GM23338 (cell line): ENCODE data around the gene TTLL9. TPM values are rescaled to one million over a fixed set of nuclear protein-coding genes. Genes with fewer than 3 reads are reported as not detected.

Source experiments
- ATAC-seq: fragments of 200-7000 bp; cut with Tn5 transposase; 3 replicates; pipeline ENCODE4 v1.9.1; 2020
- DNase-seq: peaks from one replicate; pipeline ENCODE4 v3.0.0-alpha.2; 2015; ENCODE audit warnings: low spot score
- H2AFZ ChIP-seq: fragments of 200-600 bp; sonication (generic); 2 replicates; pipeline ENCODE4 v1.8.0; 2016; ENCODE audit warnings: antibody characterized with exemption, mild to moderate bottlenecking, moderate library complexity
- H3F3A ChIP-seq: fragments of 200-600 bp; sonication (generic); replicated peaks from 2 replicates; pipeline ENCODE4 v1.8.0; 2017; ENCODE audit warnings: antibody characterized with exemption, mixed run types, low read depth
- H3K27ac ChIP-seq: fragments of 200-600 bp; sonication (generic); 2 replicates; pipeline ENCODE4 v1.6.1; 2016; ENCODE audit warnings: low read depth
- H3K27me3 ChIP-seq: fragments of 200-600 bp; sonication (generic); 2 replicates; pipeline ENCODE4 v1.8.0; 2016; ENCODE audit warnings: mild to moderate bottlenecking, mixed run types, moderate library complexity; ENCODE audit not compliant: insufficient read depth
- H3K36me3 ChIP-seq: fragments of 200-600 bp; sonication (generic); 2 replicates; pipeline ENCODE4 v1.8.0; 2016; ENCODE audit warnings: mild to moderate bottlenecking; ENCODE audit not compliant: insufficient read depth
- H3K4me1 ChIP-seq: fragments of 200-600 bp; sonication (generic); 2 replicates; pipeline ENCODE4 v1.8.0; 2016; ENCODE audit warnings: mild to moderate bottlenecking, moderate library complexity; ENCODE audit not compliant: insufficient read depth
- H3K4me2 ChIP-seq: fragments of 200-600 bp; sonication (generic); 2 replicates; pipeline ENCODE4 v1.7.1; 2017; ENCODE audit warnings: mixed run types
- H3K4me3 ChIP-seq: fragments of 200-600 bp; sonication (generic); 2 replicates; pipeline ENCODE4 v1.6.1; 2016; ENCODE audit warnings: mixed run types
- H3K79me2 ChIP-seq: fragments of 200-600 bp; sonication (generic); replicated peaks from 2 replicates; pipeline ENCODE4 v1.8.0; 2017; ENCODE audit warnings: mild to moderate bottlenecking; ENCODE audit not compliant: insufficient read depth
- H3K9me2 ChIP-seq: fragments of 200-600 bp; sonication (generic); 2 replicates; pipeline ENCODE4 v1.8.0; 2017; ENCODE audit not compliant: insufficient read depth
- H4K20me1 ChIP-seq: fragments of 200-600 bp; sonication (generic); replicated peaks from 2 replicates; pipeline ENCODE4 v1.8.0; 2017; ENCODE audit warnings: mild to moderate bottlenecking; ENCODE audit not compliant: insufficient read depth
- H3K27ac Mint-ChIP-seq: 2 replicates; pipeline ENCODE4 v1.8.0; 2020; ENCODE audit warnings: inconsistent platforms, mild to moderate bottlenecking, moderate library complexity, mixed read lengths
- H3K27me3 Mint-ChIP-seq: 3 replicates; pipeline ENCODE4 v1.8.0; 2022; ENCODE audit warnings: low read depth, mild to moderate bottlenecking, moderate library complexity, mixed read lengths, inconsistent platforms; ENCODE audit not compliant: insufficient read depth, poor library complexity
- H3K36me3 Mint-ChIP-seq: 3 replicates; pipeline ENCODE4 v1.8.0; 2021; ENCODE audit warnings: low read depth, mild to moderate bottlenecking, inconsistent platforms, moderate library complexity, mixed read lengths
- H3K4me1 Mint-ChIP-seq: 3 replicates; pipeline ENCODE4 v1.8.0; 2020; ENCODE audit warnings: mild to moderate bottlenecking, inconsistent platforms, mixed read lengths
- H3K4me3 Mint-ChIP-seq: 3 replicates; pipeline ENCODE4 v1.8.0; 2021; ENCODE audit warnings: moderate library complexity, mild to moderate bottlenecking, inconsistent platforms, mixed read lengths
- H3K9me3 Mint-ChIP-seq: 3 replicates; pipeline ENCODE4 v1.8.0; 2020; ENCODE audit warnings: moderate library complexity, mild to moderate bottlenecking, inconsistent platforms, mixed read lengths
- CREB1 ChIP-seq: fragments of 250-450 bp; sonication (Bioruptor Pico); IDR thresholded peaks from 2 replicates; pipeline ENCODE4 v1.5.0; 2020; ENCODE audit warnings: low read depth, mild to moderate bottlenecking, moderate library complexity
- CTCF ChIP-seq, 2 experiments: fragments of 200-600 bp in 1 of 2; sonication (generic) in 1 of 2; conservative IDR thresholded peaks; 2 replicates each; pipeline versions ENCODE4 v1.5.1 to v1.6.1; 2016 to 2017; ENCODE audit warnings: antibody characterized with exemption in 2 of 2, low read depth in 2 of 2, mild to moderate bottlenecking in 2 of 2, moderate library complexity in 1 of 2
- EZH2 ChIP-seq: fragments of 200-600 bp; sonication (generic); IDR thresholded peaks from one replicate; pipeline ENCODE4 v1.8.0; 2017; ENCODE audit warnings: antibody characterized with exemption, mild to moderate bottlenecking, low read depth; ENCODE audit not compliant: unreplicated experiment
- EZH2phosphoT487 ChIP-seq: fragments of 200-600 bp; sonication (generic); IDR thresholded peaks from one replicate; pipeline ENCODE4 v1.8.1; 2018; ENCODE audit warnings: antibody characterized with exemption; ENCODE audit not compliant: unreplicated experiment
- JUNB ChIP-seq: IDR thresholded peaks from one replicate; pipeline ENCODE4 v1.6.1; 2016; ENCODE audit warnings: antibody characterized with exemption; ENCODE audit not compliant: unreplicated experiment
- NANOG ChIP-seq: IDR thresholded peaks from 2 replicates; pipeline ENCODE4 v1.6.1; 2016; ENCODE audit warnings: antibody characterized with exemption, borderline replicate concordance
- POLR2AphosphoS5 ChIP-seq: IDR thresholded peaks from 2 replicates; pipeline ENCODE4 v1.6.1; 2016; ENCODE audit warnings: antibody characterized with exemption, low read depth
- STAT1 ChIP-seq: IDR thresholded peaks from one replicate; pipeline ENCODE4 v1.6.1; 2016; ENCODE audit warnings: antibody characterized with exemption; ENCODE audit not compliant: unreplicated experiment
- ZNF114 ChIP-seq: fragments of 250-450 bp; sonication (Bioruptor Pico); IDR thresholded peaks from 2 replicates; pipeline ENCODE4 v1.5.0; 2020; ENCODE audit warnings: mild to moderate bottlenecking, moderate library complexity
- ZNF331 ChIP-seq: fragments of 250-450 bp; sonication (Bioruptor Pico); IDR thresholded peaks from 2 replicates; pipeline ENCODE4 v1.5.0; 2020; ENCODE audit warnings: low read depth, mild to moderate bottlenecking, moderate library complexity
- polyA plus RNA-seq: library from polyadenylated mRNA; unstranded; fragments of >200 nt; fragmentation: Nextera tagmentation; extraction: Ambion mirVana; gene quantifications from 2 replicates; pipeline ENCODE4 v1.2.1, GENCODE V29; 2016
- total RNA-seq: library from RNA; depleted of rRNA; stranded (reverse); fragments of >200 nt; shearing (Covaris generic); gene quantifications from 2 replicates; pipeline ENCODE4 v1.2.3, GENCODE V29; 2014
- TF ChIP-seq, protein P1 (sequence below): fragments of 250-450 bp; sonication (Bioruptor Pico); IDR thresholded peaks from 2 replicates; pipeline ENCODE4 v1.5.0; 2020; ENCODE audit warnings: mild to moderate bottlenecking, moderate library complexity
- TF ChIP-seq, protein P2 (sequence below): IDR thresholded peaks from 2 replicates; pipeline ENCODE4 v1.6.1; 2016; ENCODE audit warnings: antibody characterized with exemption
- TF ChIP-seq, protein P3 (sequence below): IDR thresholded peaks from one replicate; pipeline ENCODE4 v1.6.1; 2018; ENCODE audit warnings: antibody characterized with exemption; ENCODE audit not compliant: unreplicated experiment

The TTLL9 gene
- total and polyA plus RNA-seq, 2 experiments from 2014 or later: not detected

GRCh38 chr20:31844737-31845299, 25.6 kb upstream of the TTLL9 start:
- no peaks in the 10 kb centered on the region for H3K79me2 ChIP-seq
- H3K4me1 ChIP-seq: peaks cover 22% of the 10 kb centered on the region
- H3K4me3 Mint-ChIP-seq: no peak overlapping the region
- peaks cover 25% of the 10 kb centered on the region for H3K9me3 Mint-ChIP-seq
- TF ChIP-seq CREB1 (CRISPR knock-in tag) (no peak), POLR2AphosphoS5 (no peak), CTCF (conservative IDR thresholded peaks at IDR 0.05; ENCODE audit: low read depth in 2 of 2) (no peak), ZNF114 (CRISPR knock-in tag) (no peak), STAT1 (no peak), NANOG (no peak), ZNF331 (CRISPR knock-in tag) (no peak), JUNB (no peak), EZH2 (no peak), EZH2phosphoT487 (no peak)
- TF ChIP-seq, protein P1, sequence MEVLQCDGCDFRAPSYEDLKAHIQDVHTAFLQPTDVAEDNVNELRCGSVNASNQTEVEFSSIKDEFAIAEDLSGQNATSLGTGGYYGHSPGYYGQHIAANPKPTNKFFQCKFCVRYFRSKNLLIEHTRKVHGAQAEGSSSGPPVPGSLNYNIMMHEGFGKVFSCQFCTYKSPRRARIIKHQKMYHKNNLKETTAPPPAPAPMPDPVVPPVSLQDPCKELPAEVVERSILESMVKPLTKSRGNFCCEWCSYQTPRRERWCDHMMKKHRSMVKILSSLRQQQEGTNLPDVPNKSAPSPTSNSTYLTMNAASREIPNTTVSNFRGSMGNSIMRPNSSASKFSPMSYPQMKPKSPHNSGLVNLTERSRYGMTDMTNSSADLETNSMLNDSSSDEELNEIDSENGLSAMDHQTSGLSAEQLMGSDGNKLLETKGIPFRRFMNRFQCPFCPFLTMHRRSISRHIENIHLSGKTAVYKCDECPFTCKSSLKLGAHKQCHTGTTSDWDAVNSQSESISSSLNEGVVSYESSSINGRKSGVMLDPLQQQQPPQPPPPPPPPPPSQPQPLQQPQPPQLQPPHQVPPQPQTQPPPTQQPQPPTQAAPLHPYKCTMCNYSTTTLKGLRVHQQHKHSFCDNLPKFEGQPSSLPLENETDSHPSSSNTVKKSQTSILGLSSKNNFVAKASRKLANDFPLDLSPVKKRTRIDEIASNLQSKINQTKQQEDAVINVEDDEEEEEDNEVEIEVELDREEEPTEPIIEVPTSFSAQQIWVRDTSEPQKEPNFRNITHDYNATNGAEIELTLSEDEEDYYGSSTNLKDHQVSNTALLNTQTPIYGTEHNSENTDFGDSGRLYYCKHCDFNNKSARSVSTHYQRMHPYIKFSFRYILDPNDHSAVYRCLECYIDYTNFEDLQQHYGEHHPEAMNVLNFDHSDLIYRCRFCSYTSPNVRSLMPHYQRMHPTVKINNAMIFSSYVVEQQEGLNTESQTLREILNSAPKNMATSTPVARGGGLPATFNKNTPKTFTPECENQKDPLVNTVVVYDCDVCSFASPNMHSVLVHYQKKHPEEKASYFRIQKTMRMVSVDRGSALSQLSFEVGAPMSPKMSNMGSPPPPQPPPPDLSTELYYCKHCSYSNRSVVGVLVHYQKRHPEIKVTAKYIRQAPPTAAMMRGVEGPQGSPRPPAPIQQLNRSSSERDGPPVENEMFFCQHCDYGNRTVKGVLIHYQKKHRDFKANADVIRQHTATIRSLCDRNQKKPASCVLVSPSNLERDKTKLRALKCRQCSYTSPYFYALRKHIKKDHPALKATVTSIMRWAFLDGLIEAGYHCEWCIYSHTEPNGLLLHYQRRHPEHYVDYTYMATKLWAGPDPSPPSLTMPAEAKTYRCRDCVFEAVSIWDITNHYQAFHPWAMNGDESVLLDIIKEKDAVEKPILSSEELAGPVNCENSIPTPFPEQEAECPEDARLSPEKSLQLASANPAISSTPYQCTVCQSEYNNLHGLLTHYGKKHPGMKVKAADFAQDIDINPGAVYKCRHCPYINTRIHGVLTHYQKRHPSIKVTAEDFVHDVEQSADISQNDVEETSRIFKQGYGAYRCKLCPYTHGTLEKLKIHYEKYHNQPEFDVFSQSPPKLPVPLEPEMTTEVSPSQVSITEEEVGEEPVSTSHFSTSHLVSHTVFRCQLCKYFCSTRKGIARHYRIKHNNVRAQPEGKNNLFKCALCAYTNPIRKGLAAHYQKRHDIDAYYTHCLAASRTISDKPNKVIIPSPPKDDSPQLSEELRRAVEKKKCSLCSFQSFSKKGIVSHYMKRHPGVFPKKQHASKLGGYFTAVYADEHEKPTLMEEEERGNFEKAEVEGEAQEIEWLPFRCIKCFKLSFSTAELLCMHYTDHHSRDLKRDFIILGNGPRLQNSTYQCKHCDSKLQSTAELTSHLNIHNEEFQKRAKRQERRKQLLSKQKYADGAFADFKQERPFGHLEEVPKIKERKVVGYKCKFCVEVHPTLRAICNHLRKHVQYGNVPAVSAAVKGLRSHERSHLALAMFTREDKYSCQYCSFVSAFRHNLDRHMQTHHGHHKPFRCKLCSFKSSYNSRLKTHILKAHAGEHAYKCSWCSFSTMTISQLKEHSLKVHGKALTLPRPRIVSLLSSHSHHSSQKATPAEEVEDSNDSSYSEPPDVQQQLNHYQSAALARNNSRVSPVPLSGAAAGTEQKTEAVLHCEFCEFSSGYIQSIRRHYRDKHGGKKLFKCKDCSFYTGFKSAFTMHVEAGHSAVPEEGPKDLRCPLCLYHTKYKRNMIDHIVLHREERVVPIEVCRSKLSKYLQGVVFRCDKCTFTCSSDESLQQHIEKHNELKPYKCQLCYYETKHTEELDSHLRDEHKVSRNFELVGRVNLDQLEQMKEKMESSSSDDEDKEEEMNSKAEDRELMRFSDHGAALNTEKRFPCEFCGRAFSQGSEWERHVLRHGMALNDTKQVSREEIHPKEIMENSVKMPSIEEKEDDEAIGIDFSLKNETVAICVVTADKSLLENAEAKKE: no peak
- TF ChIP-seq, protein P2, sequence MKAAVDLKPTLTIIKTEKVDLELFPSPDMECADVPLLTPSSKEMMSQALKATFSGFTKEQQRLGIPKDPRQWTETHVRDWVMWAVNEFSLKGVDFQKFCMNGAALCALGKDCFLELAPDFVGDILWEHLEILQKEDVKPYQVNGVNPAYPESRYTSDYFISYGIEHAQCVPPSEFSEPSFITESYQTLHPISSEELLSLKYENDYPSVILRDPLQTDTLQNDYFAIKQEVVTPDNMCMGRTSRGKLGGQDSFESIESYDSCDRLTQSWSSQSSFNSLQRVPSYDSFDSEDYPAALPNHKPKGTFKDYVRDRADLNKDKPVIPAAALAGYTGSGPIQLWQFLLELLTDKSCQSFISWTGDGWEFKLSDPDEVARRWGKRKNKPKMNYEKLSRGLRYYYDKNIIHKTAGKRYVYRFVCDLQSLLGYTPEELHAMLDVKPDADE: no peak
- TF ChIP-seq, protein P3, sequence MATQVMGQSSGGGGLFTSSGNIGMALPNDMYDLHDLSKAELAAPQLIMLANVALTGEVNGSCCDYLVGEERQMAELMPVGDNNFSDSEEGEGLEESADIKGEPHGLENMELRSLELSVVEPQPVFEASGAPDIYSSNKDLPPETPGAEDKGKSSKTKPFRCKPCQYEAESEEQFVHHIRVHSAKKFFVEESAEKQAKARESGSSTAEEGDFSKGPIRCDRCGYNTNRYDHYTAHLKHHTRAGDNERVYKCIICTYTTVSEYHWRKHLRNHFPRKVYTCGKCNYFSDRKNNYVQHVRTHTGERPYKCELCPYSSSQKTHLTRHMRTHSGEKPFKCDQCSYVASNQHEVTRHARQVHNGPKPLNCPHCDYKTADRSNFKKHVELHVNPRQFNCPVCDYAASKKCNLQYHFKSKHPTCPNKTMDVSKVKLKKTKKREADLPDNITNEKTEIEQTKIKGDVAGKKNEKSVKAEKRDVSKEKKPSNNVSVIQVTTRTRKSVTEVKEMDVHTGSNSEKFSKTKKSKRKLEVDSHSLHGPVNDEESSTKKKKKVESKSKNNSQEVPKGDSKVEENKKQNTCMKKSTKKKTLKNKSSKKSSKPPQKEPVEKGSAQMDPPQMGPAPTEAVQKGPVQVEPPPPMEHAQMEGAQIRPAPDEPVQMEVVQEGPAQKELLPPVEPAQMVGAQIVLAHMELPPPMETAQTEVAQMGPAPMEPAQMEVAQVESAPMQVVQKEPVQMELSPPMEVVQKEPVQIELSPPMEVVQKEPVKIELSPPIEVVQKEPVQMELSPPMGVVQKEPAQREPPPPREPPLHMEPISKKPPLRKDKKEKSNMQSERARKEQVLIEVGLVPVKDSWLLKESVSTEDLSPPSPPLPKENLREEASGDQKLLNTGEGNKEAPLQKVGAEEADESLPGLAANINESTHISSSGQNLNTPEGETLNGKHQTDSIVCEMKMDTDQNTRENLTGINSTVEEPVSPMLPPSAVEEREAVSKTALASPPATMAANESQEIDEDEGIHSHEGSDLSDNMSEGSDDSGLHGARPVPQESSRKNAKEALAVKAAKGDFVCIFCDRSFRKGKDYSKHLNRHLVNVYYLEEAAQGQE: no peak
- H3K27ac Mint-ChIP-seq: no peak overlapping the region
- H3K9me2 ChIP-seq: 0 out of 2 replicates have a peak, but pooled peaks cover 5% of the 10 kb centered on the region
- peaks cover 28% of the 10 kb centered on the region for H3K27me3 ChIP-seq
- H3K36me3 Mint-ChIP-seq: no peaks in the 10 kb centered on the region
- peaks cover 10% of the 10 kb centered on the region for H3K27me3 Mint-ChIP-seq
- H2AFZ ChIP-seq: peak overlapping the region; percentile 95; the same call in 1 of the 2 replicates
- no peak overlapping the region for H3K4me3 ChIP-seq
- no peak overlapping the region for H3K27ac ChIP-seq
- 0 out of 2 replicates have a peak, but pooled peaks cover 2% of the 10 kb centered on the region for H3F3A ChIP-seq
- ATAC-seq: no peak
- H3K4me2 ChIP-seq: no peak overlapping the region
- no peaks in the 10 kb centered on the region for H3K36me3 ChIP-seq
- DNase-seq: no peak
- no peaks in the 10 kb centered on the region for H4K20me1 ChIP-seq
- peaks cover 24% of the 10 kb centered on the region for H3K4me1 Mint-ChIP-seq
